HepG2 (cell line): ENCODE data around the gene NANOS1. TPM values are rescaled to one million over a fixed set of nuclear protein-coding genes. Genes with fewer than 3 reads are reported as not detected.

Source experiments
- ATAC-seq: fragments of 200-7000 bp; cut with Tn5 transposase; 3 replicates; pipeline ENCODE4 v1.9.1; 2020; ENCODE audit warnings: mild to moderate bottlenecking, moderate library complexity
- Bru-seq: library from RNA; stranded (reverse); fragments of 400-500 nt; gene quantifications from one replicate; lab custom pipeline; 2021; lab: Mats Ljungman, UMichigan
- BruChase-seq, 2 experiments: library from RNA; stranded (reverse); fragments of 400-500 nt; gene quantifications; one replicate each; lab custom pipeline; 2021; lab: Mats Ljungman, UMichigan
- BruUV-seq: library from RNA; stranded (reverse); fragments of 400-500 nt; replicated peaks from 2 replicates; lab custom pipeline; 2021; lab: Mats Ljungman, UMichigan
- CTCF ChIA-PET: fragments of 300-600 bp; formaldehyde crosslinking; extraction: SDS; loops from one replicate; lab custom pipeline; 2021; ENCODE audit warnings: low total read pairs, inconsistent platforms, low intra/inter-chr PET ratio; lab: Yijun Ruan, JAX
- POLR2A ChIA-PET: fragments of 350-600 bp; sonication (Branson Sonifier 250); formaldehyde crosslinking; loops from one replicate; lab custom pipeline; 2020; ENCODE audit warnings: antibody characterized with exemption, inconsistent platforms; lab: Yijun Ruan, JAX
- DNase-seq: peaks from one replicate; pipeline ENCODE4 v3.0.0-alpha.2; 2015; ENCODE audit warnings: low spot score
- FAIRE-seq: peaks from 3 replicates; lab custom pipeline; 2011; peaks lifted over from hg19 to GRCh38; lab: Jason Lieb, UNC
- H2AFZ ChIP-seq: one replicate; pipeline ENCODE4 v1.6.1; 2011; ENCODE audit warnings: low read length, inconsistent platforms
- H3K27ac ChIP-seq: fragments of 300-600 bp; 3 replicates; pipeline ENCODE4 v1.8.0; 2011; ENCODE audit warnings: mixed run types, mild to moderate bottlenecking, mixed read lengths, low read length, inconsistent platforms; ENCODE audit not compliant: insufficient read depth; ENCODE audit errors: extremely low read length
- H3K27me3 ChIP-seq, 2 experiments: fragments of 200-600 bp in 1 of 2; 2 replicates in 1 of 2; 3 replicates in 1 of 2; pipeline versions ENCODE4 v1.6.0 to v1.8.0; 2011; ENCODE audit warnings: low read length in 2 of 2, mild to moderate bottlenecking in 2 of 2, moderate library complexity in 2 of 2, inconsistent platforms in 1 of 2; ENCODE audit not compliant: insufficient read depth in 2 of 2, control insufficient read depth in 1 of 2
- H3K36me3 ChIP-seq, 2 experiments: fragments of 200-600 bp in 1 of 2; replicated peaks in 1 of 2; 2 replicates in 1 of 2; 3 replicates in 1 of 2; pipeline versions ENCODE4 v1.5.1 to v1.8.0; 2011; ENCODE audit warnings: low read length in 2 of 2, inconsistent platforms in 1 of 2; ENCODE audit not compliant: insufficient read depth in 2 of 2, control insufficient read depth in 1 of 2
- H3K4me1 ChIP-seq: 2 replicates; pipeline ENCODE4 v1.5.1; 2012; ENCODE audit warnings: low read length, inconsistent platforms; ENCODE audit not compliant: insufficient read depth
- H3K4me2 ChIP-seq: 2 replicates; pipeline ENCODE4 v1.6.0; 2011; ENCODE audit warnings: low read depth, low read length, inconsistent platforms
- H3K4me3 ChIP-seq, 3 experiments: fragments of 200-600 bp in 1 of 3; sonication (generic), shearing (Covaris generic) in 1 of 3; replicated peaks in 1 of 3; 2 replicates each; pipeline ENCODE4 v1.5.1; 2011 to 2016; ENCODE audit warnings: low read length in 3 of 3, inconsistent platforms in 2 of 3, low read depth in 2 of 3, mild to moderate bottlenecking in 2 of 3, control low read depth in 1 of 3, mixed read lengths in 1 of 3; ENCODE audit not compliant: insufficient read depth in 1 of 3
- H3K79me2 ChIP-seq: one replicate; pipeline ENCODE4 v1.6.1; 2011; ENCODE audit warnings: low read length, inconsistent platforms; ENCODE audit not compliant: insufficient read depth
- H3K9ac ChIP-seq: 2 replicates; pipeline ENCODE4 v1.6.0; 2011; ENCODE audit warnings: mild to moderate bottlenecking, low read depth, low read length, inconsistent platforms; ENCODE audit not compliant: insufficient read depth
- H3K9me3 ChIP-seq: 2 replicates; pipeline ENCODE4 v1.5.1; 2012; ENCODE audit warnings: mild to moderate bottlenecking, low read length
- H4K20me1 ChIP-seq: 2 replicates; pipeline ENCODE4 v1.6.0; 2011; ENCODE audit warnings: inconsistent platforms, mild to moderate bottlenecking, low read length, moderate library complexity; ENCODE audit not compliant: insufficient read depth
- SP2 ChIP-seq: sonication (generic); formaldehyde crosslinking; IDR thresholded peaks from 2 replicates; pipeline ENCODE4 v1.5.1; 2020; ENCODE audit warnings: mild to moderate bottlenecking, missing genetic modification reagents
- U2AF1 ChIP-seq: fragments of 200-400 bp; formaldehyde crosslinking; optimal IDR thresholded peaks from 2 replicates; pipeline ENCODE3; 2017; ENCODE audit warnings: mild to moderate bottlenecking, low read depth, low read length
- ZNF564 ChIP-seq: sonication (generic); formaldehyde crosslinking; IDR thresholded peaks from 2 replicates; pipeline ENCODE4 v1.8.1; 2023; ENCODE audit warnings: mild to moderate bottlenecking, missing genetic modification reagents
- ZNF589 ChIP-seq: sonication (generic); formaldehyde crosslinking; conservative IDR thresholded peaks from 2 replicates; pipeline ENCODE4 v1.8.0; 2022; ENCODE audit warnings: mild to moderate bottlenecking, moderate library complexity, missing genetic modification reagents
- ZSCAN20 ChIP-seq: sonication (generic); formaldehyde crosslinking; IDR thresholded peaks from 2 replicates; pipeline ENCODE4 v1.4.0; 2020; ENCODE audit warnings: missing genetic modification reagents, mild to moderate bottlenecking, borderline replicate concordance
- WGBS: methylation state at CpG from one replicate; pipeline ENCODE4 v1.1.6; 2017; ENCODE audit warnings: low lambda C conversion rate; 5-methylcytosine and 5-hydroxymethylcytosine counted together
- in situ Hi-C: cut with HindIII; loops from 2 replicates; pipeline ENCODE4 v1.10.0; 2017; ENCODE audit warnings: low pct_unique_long_range_greater_than_20kb; ENCODE audit not compliant: extremely low pct_ligation_motif_present
- intact Hi-C: fragments of 100-400 bp; cut with micrococcal nuclease; formaldehyde crosslinking; loops from one replicate; pipeline ENCODE4 v1.10.0; 2022; ENCODE audit not compliant: unreplicated experiment
- long read RNA-seq, 2 experiments: library from RNA in 1 of 2; library from polyadenylated mRNA in 1 of 2; stranded (forward) in 1 of 2; unstranded in 1 of 2; transcript quantifications; one replicate each; pipeline ENCODE4 v2.0.0, GENCODE V29; 2019 to 2022
- polyA minus RNA-seq, 3 experiments: library from RNA; depleted of rRNA, polyadenylated mRNA; stranded (reverse); fragments of >200 nt; gene quantifications; 2 replicates each; pipeline ENCODE4 v1.2.3, GENCODE V29; 2011; ENCODE audit warnings: low replicate concordance in 1 of 3
- polyA plus RNA-seq, 8 experiments: library from polyadenylated mRNA; depleted of rRNA in 3 of 8; stranded (reverse) in 7 of 8; unstranded in 1 of 8; fragments of >200 nt; fragmentation: Illumina TruSeq in 4 of 8; extraction: Trizol in 4 of 8; gene quantifications; 2 replicates each; pipeline versions ENCODE4 v1.2.1 to v1.2.3, GENCODE V29; 2011 to 2016; ENCODE audit warnings: low read depth in 4 of 8, missing spikeins in 1 of 8, mixed read lengths in 1 of 8; ENCODE audit not compliant: insufficient read depth in 1 of 8
- total RNA-seq, 5 experiments: library from RNA; depleted of rRNA; stranded (reverse); fragments of >200 nt; fragmentation: Illumina TruSeq; extraction: Trizol; gene quantifications; 2 replicates each; pipeline ENCODE4 v1.2.3, GENCODE V29; 2016; ENCODE audit warnings: low read depth in 1 of 5
- TF ChIP-seq, protein P1 (sequence below): sonication (generic); formaldehyde crosslinking; IDR thresholded peaks from 2 replicates; pipeline ENCODE4 v1.5.0; 2020; ENCODE audit warnings: mild to moderate bottlenecking, missing genetic modification reagents
- TF ChIP-seq, protein P2 (sequence below): sonication (generic); formaldehyde crosslinking; IDR thresholded peaks from 2 replicates; pipeline ENCODE4 v1.4.0; 2020; ENCODE audit warnings: missing genetic modification reagents
- TF ChIP-seq, protein P3 (sequence below), 2 experiments: sonication (generic) in 1 of 2; formaldehyde crosslinking in 1 of 2; IDR thresholded peaks; 2 replicates each; pipeline versions ENCODE4 v1.4.0 to v1.6.1; 2018 to 2020; ENCODE audit warnings: missing genetic modification reagents in 2 of 2, borderline replicate concordance in 1 of 2, low read depth in 1 of 2, mild to moderate bottlenecking in 1 of 2, missing biosample characterization in 1 of 2

NANOS1 gene, protein sequence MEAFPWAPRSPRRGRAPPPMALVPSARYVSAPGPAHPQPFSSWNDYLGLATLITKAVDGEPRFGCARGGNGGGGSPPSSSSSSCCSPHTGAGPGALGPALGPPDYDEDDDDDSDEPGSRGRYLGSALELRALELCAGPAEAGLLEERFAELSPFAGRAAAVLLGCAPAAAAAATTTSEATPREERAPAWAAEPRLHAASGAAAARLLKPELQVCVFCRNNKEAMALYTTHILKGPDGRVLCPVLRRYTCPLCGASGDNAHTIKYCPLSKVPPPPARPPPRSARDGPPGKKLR
- 1.5 and 1.7 TPM in 2 replicates for total RNA-seq (2016; rRNA removed; fragmentation: Illumina TruSeq; extraction: Trizol)
- 1.5 and 2.2 TPM in 2 replicates for total RNA-seq (2016; cell fraction: cytosol; rRNA removed; fragmentation: Illumina TruSeq; extraction: Trizol; ENCODE audit: low read depth)
- total RNA-seq (2016; cell fraction: insoluble cytoplasmic fraction; rRNA removed; fragmentation: Illumina TruSeq; extraction: Trizol) = 0.46 and 0.82 TPM in 2 replicates
- 3.1 and 3.9 TPM in 2 replicates for total RNA-seq (2016; cell fraction: membrane; rRNA removed; fragmentation: Illumina TruSeq; extraction: Trizol)
- 1.2 and 2.1 TPM in 2 replicates for total RNA-seq (2016; cell fraction: nucleus; rRNA removed; fragmentation: Illumina TruSeq; extraction: Trizol)
- 1.7 and 2.2 TPM in 2 replicates for polyA plus RNA-seq (2011; rRNA removed)
- polyA plus RNA-seq (2011; cell fraction: cytosol; rRNA removed) = 1.4 and 1.9 TPM in 2 replicates
- 0.77 and 0.90 TPM in 2 replicates for polyA plus RNA-seq (2011; cell fraction: nucleus; rRNA removed)
- 1.0 and 1.9 TPM in 2 replicates for polyA plus RNA-seq (2012)
- polyA plus RNA-seq (2016; cell fraction: cytosol; fragmentation: Illumina TruSeq; extraction: Trizol; ENCODE audit: low read depth) = 4.2 and 4.6 TPM in 2 replicates
- polyA plus RNA-seq (2016; cell fraction: insoluble cytoplasmic fraction; fragmentation: Illumina TruSeq; extraction: Trizol; ENCODE audit: low read depth) = 0.90 and 1.9 TPM in 2 replicates
- polyA plus RNA-seq (2016; cell fraction: membrane; fragmentation: Illumina TruSeq; extraction: Trizol; ENCODE audit: low read depth) = 5.3 and 5.7 TPM in 2 replicates
- polyA plus RNA-seq (2016; cell fraction: nucleus; fragmentation: Illumina TruSeq; extraction: Trizol; ENCODE audit: insufficient read depth, low read depth) = 1.6 and 1.7 TPM in 2 replicates
- 0.76 and 1.8 TPM in 2 replicates for polyA minus RNA-seq (2011; rRNA and poly(A)+ RNA removed; ENCODE audit: low replicate concordance)
- 0.89 and 1.1 TPM in 2 replicates for polyA minus RNA-seq (2011; cell fraction: cytosol; rRNA and poly(A)+ RNA removed)
- 2.2 and 2.3 TPM in 2 replicates for polyA minus RNA-seq (2011; cell fraction: nucleus; rRNA and poly(A)+ RNA removed)
- Bru-seq, nascent RNA = percentile 57 among the genes with signal in this experiment
- percentile 69 among the genes with signal in this experiment for BruChase-seq, experiment 1, labeled RNA remaining after a 6-hour chase
- percentile 48 among the genes with signal in this experiment for BruChase-seq, experiment 2, labeled RNA remaining after a 2-hour chase
- long read RNA-seq, experiment 1 = 0 reads
- long read RNA-seq, experiment 2, full-length matches to known transcripts = 3 of 3 reads
- long read RNA-seq, experiment 2, partial matches to known transcripts = 0 of 3 reads
- long read RNA-seq, experiment 2, other reads (novel, unspliced or antisense) = 0 of 3 reads

DNA sequence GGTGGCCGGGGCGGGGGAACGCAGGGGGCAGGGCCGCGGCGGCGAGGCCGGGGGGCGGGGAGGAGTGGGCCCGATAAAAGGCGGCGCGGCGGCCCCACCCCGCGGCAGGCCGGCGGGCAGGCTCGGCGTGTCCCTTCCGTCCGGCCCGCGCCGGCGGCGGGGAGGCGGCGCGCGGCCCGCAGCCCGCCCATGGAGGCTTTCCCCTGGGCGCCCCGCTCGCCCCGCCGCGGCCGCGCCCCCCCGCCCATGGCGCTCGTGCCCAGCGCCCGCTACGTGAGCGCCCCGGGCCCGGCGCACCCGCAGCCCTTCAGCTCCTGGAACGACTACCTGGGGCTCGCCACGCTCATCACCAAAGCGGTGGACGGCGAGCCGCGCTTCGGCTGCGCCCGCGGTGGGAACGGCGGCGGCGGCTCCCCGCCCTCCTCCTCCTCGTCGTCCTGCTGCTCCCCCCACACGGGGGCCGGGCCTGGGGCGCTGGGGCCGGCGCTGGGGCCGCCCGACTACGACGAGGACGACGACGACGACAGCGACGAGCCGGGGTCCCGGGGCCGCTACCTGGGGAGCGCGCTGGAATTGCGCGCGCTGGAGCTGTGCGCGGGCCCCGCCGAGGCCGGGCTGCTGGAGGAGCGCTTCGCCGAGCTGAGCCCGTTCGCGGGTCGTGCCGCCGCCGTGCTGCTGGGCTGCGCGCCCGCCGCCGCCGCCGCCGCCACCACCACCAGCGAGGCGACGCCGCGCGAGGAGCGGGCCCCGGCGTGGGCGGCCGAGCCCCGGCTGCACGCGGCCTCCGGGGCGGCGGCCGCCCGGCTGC is at the start of gene NANOS1:
TSS of gene NANOS1 (plus strand) at position 102 of the 808 bp plus-strand sequence. CDS start at position 190, 88 bp downstream.
- peak within 1 kb of the TSS; percentile 11 for H2AFZ ChIP-seq
- peak within 1 kb of the TSS; percentile 92 for H3K4me2 ChIP-seq
- BruUV-seq = no TSS peak
- POLR2A ChIA-PET = interaction anchor here (0.8 to 1.4 kb wide), 4 partner anchors 19 to 84 kb away, joined by 3 to 6 read pairs (median 3); no protein-coding TSS in a partner anchor
- no peaks in the 10 kb centered on the region for H3K9me3 ChIP-seq
- peak within 1 kb of the TSS; percentile 35 for H3K27ac ChIP-seq
- no CpG with 5 or more reads among the region's 136 CpGs for WGBS
- H3K4me3 ChIP-seq = peak within 1 kb of the TSS; percentile 49 to 77 (median 64)
- FAIRE-seq (no peak), ATAC-seq (peak; percentile 9), DNase-seq (no peak)
- no peaks in the 10 kb centered on the region for H3K79me2 ChIP-seq
- CTCF ChIA-PET = no interaction called here
- peaks cover 22% of the 10 kb centered on the region; the same call in 1 of the 2 replicates for H4K20me1 ChIP-seq
- H3K9ac ChIP-seq = peak within 1 kb of the TSS; percentile 58
- H3K36me3 ChIP-seq = peaks cover 5 to 11% of the 10 kb centered on the region in 2 experiments
- peaks cover 3 to 24% of the 10 kb centered on the region in 2 experiments; a peak in 2 of 5 replicates for H3K27me3 ChIP-seq
- in situ Hi-C loops (loop anchor here (5.0 kb wide), 1 partner anchor 47 kb away; no protein-coding TSS in a partner anchor), intact Hi-C loops (loop anchor here (5.0 to 10.0 kb wide), 3 partner anchors 47 to 463 kb away; partner anchors contain the start of gene CACUL1)
- H3K4me1 ChIP-seq = peaks cover 59% of the 10 kb centered on the region
- TF ChIP-seq, protein P1, sequence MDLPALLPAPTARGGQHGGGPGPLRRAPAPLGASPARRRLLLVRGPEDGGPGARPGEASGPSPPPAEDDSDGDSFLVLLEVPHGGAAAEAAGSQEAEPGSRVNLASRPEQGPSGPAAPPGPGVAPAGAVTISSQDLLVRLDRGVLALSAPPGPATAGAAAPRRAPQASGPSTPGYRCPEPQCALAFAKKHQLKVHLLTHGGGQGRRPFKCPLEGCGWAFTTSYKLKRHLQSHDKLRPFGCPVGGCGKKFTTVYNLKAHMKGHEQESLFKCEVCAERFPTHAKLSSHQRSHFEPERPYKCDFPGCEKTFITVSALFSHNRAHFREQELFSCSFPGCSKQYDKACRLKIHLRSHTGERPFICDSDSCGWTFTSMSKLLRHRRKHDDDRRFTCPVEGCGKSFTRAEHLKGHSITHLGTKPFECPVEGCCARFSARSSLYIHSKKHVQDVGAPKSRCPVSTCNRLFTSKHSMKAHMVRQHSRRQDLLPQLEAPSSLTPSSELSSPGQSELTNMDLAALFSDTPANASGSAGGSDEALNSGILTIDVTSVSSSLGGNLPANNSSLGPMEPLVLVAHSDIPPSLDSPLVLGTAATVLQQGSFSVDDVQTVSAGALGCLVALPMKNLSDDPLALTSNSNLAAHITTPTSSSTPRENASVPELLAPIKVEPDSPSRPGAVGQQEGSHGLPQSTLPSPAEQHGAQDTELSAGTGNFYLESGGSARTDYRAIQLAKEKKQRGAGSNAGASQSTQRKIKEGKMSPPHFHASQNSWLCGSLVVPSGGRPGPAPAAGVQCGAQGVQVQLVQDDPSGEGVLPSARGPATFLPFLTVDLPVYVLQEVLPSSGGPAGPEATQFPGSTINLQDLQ (CRISPR knock-in tag) = no peak
- TF ChIP-seq, protein P2, sequence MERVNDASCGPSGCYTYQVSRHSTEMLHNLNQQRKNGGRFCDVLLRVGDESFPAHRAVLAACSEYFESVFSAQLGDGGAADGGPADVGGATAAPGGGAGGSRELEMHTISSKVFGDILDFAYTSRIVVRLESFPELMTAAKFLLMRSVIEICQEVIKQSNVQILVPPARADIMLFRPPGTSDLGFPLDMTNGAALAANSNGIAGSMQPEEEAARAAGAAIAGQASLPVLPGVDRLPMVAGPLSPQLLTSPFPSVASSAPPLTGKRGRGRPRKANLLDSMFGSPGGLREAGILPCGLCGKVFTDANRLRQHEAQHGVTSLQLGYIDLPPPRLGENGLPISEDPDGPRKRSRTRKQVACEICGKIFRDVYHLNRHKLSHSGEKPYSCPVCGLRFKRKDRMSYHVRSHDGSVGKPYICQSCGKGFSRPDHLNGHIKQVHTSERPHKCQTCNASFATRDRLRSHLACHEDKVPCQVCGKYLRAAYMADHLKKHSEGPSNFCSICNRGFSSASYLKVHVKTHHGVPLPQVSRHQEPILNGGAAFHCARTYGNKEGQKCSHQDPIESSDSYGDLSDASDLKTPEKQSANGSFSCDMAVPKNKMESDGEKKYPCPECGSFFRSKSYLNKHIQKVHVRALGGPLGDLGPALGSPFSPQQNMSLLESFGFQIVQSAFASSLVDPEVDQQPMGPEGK (CRISPR knock-in tag) = peak; percentile 36; the same call in 1 of the 2 replicates
- no peak for TF ChIP-seq U2AF1
- 0 out of 2 replicates have a peak, but pooled peaks have one; percentile 11 for TF ChIP-seq ZNF589 (CRISPR knock-in tag)
- TF ChIP-seq SP2 (CRISPR knock-in tag) = no peak
- TF ChIP-seq, protein P3, sequence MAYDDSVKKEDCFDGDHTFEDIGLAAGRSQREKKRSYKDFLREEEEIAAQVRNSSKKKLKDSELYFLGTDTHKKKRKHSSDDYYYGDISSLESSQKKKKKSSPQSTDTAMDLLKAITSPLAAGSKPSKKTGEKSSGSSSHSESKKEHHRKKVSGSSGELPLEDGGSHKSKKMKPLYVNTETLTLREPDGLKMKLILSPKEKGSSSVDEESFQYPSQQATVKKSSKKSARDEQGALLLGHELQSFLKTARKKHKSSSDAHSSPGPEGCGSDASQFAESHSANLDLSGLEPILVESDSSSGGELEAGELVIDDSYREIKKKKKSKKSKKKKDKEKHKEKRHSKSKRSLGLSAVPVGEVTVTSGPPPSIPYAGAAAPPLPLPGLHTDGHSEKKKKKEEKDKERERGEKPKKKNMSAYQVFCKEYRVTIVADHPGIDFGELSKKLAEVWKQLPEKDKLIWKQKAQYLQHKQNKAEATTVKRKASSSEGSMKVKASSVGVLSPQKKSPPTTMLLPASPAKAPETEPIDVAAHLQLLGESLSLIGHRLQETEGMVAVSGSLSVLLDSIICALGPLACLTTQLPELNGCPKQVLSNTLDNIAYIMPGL (CRISPR knock-in tag; IDR thresholded peaks at IDR 0.05; ENCODE audit: borderline replicate concordance in 1 of 2, low read depth in 1 of 2) = no peak
- TF ChIP-seq ZSCAN20 (CRISPR knock-in tag) = no peak
- no peak for TF ChIP-seq ZNF564
